IPS DF 6.9 (cell line): Measurements from ENCODE around the gene S100B.

Source experiments
- DNase-seq: peaks from one replicate; pipeline ENCODE4 v3.0.0-alpha.2; 2013; ENCODE audit warnings: low read depth, low spot score
- H3K27ac ChIP-seq: one replicate; pipeline ENCODE4 v1.5.1; 2013; ENCODE audit warnings: low read length, control low read depth
- H3K27me3 ChIP-seq: 2 replicates; pipeline ENCODE4 v1.6.1; 2013; ENCODE audit warnings: mild to moderate bottlenecking, low read length; ENCODE audit not compliant: control insufficient read depth, insufficient read depth
- H3K36me3 ChIP-seq: 2 replicates; pipeline ENCODE4 v1.6.1; 2013; ENCODE audit warnings: low read length; ENCODE audit not compliant: control insufficient read depth, insufficient read depth
- H3K4me1 ChIP-seq: 2 replicates; pipeline ENCODE4 v1.6.1; 2013; ENCODE audit warnings: low read length; ENCODE audit not compliant: control insufficient read depth, insufficient read depth
- H3K4me3 ChIP-seq: 2 replicates; pipeline ENCODE4 v1.5.1; 2013; ENCODE audit warnings: mild to moderate bottlenecking, low read length
- H3K9me3 ChIP-seq: 2 replicates; pipeline ENCODE4 v1.6.1; 2013; ENCODE audit warnings: low read length, inconsistent platforms; ENCODE audit not compliant: control insufficient read depth, insufficient read depth
- WGBS: extraction: QIAGEN DNeasy Blood & Tissue Kit; methylation state at CpG from one replicate; pipeline ENCODE4 v1.1.7; 2013; ENCODE audit warnings: mixed read lengths, missing lambda C conversion rate; ENCODE audit not compliant: insufficient read length, insufficient coverage; 5-methylcytosine and 5-hydroxymethylcytosine counted together

The S100B gene

DNA sequence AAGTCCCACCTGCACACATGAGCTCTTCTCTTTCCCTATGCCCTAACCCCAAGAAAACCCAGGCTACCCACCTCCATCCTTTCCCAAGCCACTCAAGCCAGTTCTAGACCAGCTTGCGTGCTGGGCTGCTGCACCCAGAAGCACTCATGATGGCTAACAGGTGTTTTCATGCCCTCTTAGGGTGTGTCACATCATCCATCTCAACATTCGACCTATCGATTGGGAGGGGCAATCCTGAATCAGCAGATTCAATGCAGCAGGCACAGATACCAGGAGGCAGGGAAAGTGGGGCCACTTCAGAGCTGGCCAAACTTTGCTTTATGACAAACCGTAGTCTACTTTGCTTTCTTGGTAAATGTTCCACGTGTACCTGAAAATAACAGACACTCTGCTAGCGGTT, 24.0 kb upstream of the S100B start:
- no peak for DNase-seq
- no peaks in the 10 kb centered on the region for H3K27me3 ChIP-seq
- no peaks in the 10 kb centered on the region for H3K36me3 ChIP-seq
- no peaks in the 10 kb centered on the region for H3K4me1 ChIP-seq
- WGBS = no CpG with 5 or more reads among the region's 6 CpGs
- peaks cover 2% of the 10 kb centered on the region; the same call in 1 of the 2 replicates for H3K9me3 ChIP-seq
- H3K4me3 ChIP-seq = no peak overlapping the region
- H3K27ac ChIP-seq = no peak overlapping the region

DNA sequence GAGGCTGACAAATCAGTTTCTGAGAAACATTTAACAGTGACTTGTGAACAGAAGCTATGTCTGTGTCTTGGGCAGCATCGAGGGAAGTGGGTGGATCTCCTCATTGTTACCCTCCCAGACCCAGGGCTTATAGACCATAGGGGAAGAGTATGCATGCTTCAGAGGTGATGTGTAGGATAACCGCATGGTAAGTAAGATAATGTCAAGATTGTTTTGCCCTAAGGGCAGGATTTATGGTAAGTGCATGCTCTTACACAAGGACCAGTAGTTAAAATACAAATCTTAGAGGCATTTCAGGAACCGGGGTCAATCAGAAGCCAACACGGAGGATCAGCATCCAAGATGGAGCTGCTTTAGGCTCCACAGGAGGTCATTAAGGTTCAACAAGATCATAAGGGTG, 22.8 kb upstream of the S100B start:
- Histone ChIP-seq H3K27me3 (no peaks in the 10 kb centered on the region), H3K27ac (no peak overlapping the region), H3K4me1 (no peaks in the 10 kb centered on the region), H3K36me3 (no peaks in the 10 kb centered on the region), H3K9me3 (peaks cover 2% of the 10 kb centered on the region; the same call in 1 of the 2 replicates), H3K4me3 (no peak overlapping the region)
- no peak for DNase-seq
- no CpG with 5 or more reads among the region's 4 CpGs for WGBS

DNA sequence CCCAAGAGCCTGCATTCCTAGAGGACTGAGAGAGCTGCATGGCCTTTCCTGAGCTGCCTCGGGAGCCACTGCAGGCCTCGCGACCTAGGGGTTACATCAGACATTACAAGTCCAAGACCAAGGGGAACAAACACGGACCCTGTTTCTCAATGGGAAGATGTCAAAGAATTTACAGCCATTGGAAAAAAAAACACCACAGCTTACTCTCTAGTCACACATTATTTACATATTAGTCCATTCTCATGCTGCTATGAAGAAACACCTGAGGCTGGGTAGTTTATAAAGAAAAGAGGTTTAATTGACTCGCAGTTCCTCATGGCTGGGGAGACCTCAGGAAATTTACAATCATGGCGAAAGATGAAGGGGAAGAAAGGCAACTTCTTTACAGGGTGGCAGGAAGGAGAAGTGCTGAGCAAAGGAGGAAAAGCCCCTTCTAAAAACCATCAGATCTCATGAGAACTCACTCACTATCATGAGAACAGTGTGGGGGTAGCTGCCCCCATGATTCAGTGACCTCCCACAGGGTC, 22.2 kb upstream of the S100B start:
- Histone ChIP-seq H3K27me3 (no peaks in the 10 kb centered on the region), H3K36me3 (no peaks in the 10 kb centered on the region), H3K4me3 (no peak overlapping the region), H3K27ac (no peak overlapping the region), H3K4me1 (no peaks in the 10 kb centered on the region), H3K9me3 (peaks cover 2% of the 10 kb centered on the region; the same call in 1 of the 2 replicates)
- no peak for DNase-seq
- no CpG with 5 or more reads among the region's 6 CpGs for WGBS

DNA sequence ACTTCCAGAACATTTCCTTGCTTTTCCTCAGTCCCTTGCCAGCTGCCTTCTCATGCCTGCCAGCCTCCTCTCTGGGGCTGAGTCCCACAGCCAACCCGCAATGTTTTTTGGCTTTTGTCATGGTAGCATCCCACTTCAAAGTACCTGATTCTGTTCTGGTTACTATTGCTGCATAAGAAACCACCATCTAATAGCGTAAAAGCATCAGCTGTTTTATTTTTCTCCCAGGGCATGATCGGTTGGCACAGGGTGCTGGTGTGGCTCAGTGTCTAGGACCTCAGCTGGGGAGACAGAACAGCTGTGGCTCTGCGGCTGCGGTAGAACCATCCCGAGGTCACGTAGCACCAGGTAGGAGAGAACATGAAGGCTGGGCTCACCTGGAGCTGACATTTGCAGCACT, 21.7 kb upstream of the S100B start:
- Histone ChIP-seq H3K36me3 (no peaks in the 10 kb centered on the region), H3K4me1 (no peaks in the 10 kb centered on the region), H3K27me3 (no peaks in the 10 kb centered on the region), H3K9me3 (peaks cover 2% of the 10 kb centered on the region; the same call in 1 of the 2 replicates), H3K4me3 (no peak overlapping the region), H3K27ac (no peak overlapping the region)
- WGBS = no CpG with 5 or more reads among the region's 7 CpGs
- DNase-seq = no peak

DNA sequence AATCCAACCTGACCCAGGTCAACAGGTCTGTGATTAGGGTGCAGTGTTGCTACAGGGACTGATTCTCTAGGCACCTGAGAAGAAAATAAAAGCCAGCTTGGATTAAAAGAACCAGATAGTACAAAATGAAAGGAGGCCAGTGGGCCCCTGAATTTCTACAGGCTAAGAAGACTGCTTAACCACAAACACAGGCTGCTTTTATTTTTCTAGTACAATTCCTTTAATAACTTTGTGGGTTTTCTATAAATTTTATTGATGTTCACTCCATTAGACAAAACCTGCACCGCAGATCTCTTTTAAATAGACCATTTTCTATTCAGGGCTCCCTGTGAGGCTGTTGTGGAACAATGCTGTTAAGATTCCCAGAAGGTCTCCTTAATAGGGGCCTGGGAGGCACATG, 20.9 kb upstream of the S100B start:
- H3K36me3 ChIP-seq = no peaks in the 10 kb centered on the region
- no peak for DNase-seq
- no peak overlapping the region for H3K27ac ChIP-seq
- peaks cover 2% of the 10 kb centered on the region; the same call in 1 of the 2 replicates for H3K9me3 ChIP-seq
- no peaks in the 10 kb centered on the region for H3K27me3 ChIP-seq
- no CpG with 5 or more reads among the region's 1 CpG for WGBS
- no peak overlapping the region for H3K4me3 ChIP-seq
- no peaks in the 10 kb centered on the region for H3K4me1 ChIP-seq

DNA sequence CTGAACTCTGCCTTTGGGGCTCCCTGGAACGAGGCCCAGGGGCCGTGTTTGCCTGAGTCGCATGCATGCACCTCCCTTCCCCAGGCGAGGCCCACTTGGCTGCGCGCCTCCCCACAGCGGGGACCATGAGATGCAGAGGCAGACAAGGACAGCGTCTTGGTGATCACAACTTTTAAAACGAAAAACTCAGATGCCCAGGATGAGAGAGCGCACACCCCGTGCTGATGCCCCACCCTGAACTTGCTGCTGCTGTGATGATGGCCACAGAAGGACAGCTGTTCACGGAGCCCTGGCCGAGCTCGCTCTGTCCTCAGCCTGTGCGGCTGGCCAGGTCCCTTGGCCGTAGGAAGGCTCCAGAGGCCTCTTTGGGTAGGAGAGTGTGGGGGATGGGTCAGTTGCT, 19.2 kb upstream of the S100B start:
- no peak for DNase-seq
- H3K36me3 ChIP-seq = no peaks in the 10 kb centered on the region
- no peak overlapping the region for H3K4me3 ChIP-seq
- peaks cover 2% of the 10 kb centered on the region; the same call in 1 of the 2 replicates for H3K9me3 ChIP-seq
- no peaks in the 10 kb centered on the region for H3K27me3 ChIP-seq
- WGBS = no CpG with 5 or more reads among the region's 16 CpGs
- H3K27ac ChIP-seq = no peak overlapping the region
- no peaks in the 10 kb centered on the region for H3K4me1 ChIP-seq

DNA sequence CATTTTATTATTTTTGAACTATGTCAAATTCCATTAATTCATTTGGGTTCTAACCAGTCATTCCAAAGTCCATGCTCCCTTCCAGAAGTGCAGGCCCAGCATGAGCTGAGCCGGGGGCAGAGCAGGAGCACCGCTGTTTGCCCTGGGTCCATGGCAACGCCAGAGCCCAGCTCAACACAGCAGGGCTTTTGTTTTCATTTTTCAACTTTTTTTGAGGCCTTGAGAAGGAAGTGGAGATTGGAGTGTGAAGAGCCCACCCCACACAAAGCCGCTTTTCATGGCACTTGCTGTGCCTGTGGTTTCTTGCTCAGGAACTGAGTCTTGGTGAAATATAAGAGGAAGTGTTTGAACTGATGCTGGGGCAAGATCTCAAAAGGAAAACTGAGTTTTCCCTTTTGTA, 17.3 kb upstream of the S100B start:
- Histone ChIP-seq H3K4me3 (no peak overlapping the region), H3K9me3 (peaks cover 2% of the 10 kb centered on the region; the same call in 1 of the 2 replicates), H3K27me3 (no peaks in the 10 kb centered on the region), H3K4me1 (no peaks in the 10 kb centered on the region), H3K27ac (no peak overlapping the region), H3K36me3 (no peaks in the 10 kb centered on the region)
- no peak for DNase-seq
- WGBS = no CpG with 5 or more reads among the region's 4 CpGs

DNA sequence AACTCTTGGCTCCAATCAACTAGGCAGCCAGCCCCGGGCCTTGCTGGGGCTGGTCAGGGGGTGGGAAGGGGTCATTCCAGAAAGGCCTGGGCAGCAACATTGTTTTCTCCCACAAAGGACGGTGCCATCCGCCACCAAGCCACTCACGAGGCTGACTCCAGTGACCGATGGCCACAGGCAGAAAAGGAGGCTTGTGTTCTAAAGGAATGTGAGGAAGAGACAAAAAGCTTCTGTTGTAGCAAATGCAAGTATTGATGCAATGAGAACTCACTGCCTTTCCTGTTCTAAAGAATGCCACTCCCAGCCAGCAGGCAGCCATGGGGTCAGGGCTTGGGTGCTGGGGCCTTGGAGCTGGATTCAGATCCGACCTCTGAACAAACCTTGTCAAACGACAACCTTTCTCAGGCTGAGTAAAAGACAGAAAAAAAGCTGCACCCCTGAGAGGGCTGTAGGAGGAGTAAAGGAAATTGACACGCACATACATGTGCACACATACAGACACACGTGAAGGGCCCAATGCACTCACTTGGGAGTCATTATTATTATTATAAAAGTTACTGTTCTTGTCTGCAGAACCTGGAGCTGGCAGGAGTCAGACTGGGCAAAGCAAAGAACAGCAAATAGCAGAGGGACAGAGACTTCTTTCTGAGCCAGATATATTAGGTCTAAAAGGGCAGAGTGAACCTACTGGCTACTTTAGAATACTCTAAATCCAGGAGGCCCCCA, 16.7 kb upstream of the S100B start:
- Histone ChIP-seq H3K4me1 (no peaks in the 10 kb centered on the region), H3K27me3 (no peaks in the 10 kb centered on the region), H3K4me3 (no peak overlapping the region), H3K27ac (no peak overlapping the region), H3K9me3 (peaks cover 2% of the 10 kb centered on the region; the same call in 1 of the 2 replicates), H3K36me3 (no peaks in the 10 kb centered on the region)
- DNase-seq = no peak
- no CpG with 5 or more reads among the region's 9 CpGs for WGBS

DNA sequence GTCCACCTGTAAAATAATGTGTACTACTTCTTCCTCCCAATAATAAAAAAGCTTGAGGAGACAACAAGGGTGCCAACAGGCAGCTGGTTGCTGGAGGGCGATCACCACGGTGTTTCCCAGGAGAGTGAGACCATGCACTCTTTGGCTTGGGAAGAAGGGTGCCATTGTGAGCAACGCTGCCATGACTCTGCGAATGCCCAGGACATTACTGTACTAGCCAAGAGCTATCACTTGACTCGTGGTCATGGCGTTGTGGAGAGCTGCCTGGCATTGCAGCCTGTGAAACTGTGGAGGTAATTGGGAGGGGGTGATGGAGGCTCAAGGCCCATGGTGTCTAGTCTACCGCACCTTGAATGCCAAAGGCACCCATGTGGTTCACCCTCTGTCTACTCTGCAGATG, 16.0 kb upstream of the S100B start:
- H3K27me3 ChIP-seq = no peaks in the 10 kb centered on the region
- no peak overlapping the region for H3K4me3 ChIP-seq
- no peaks in the 10 kb centered on the region for H3K4me1 ChIP-seq
- DNase-seq = no peak
- no CpG with 5 or more reads among the region's 7 CpGs for WGBS
- H3K36me3 ChIP-seq = no peaks in the 10 kb centered on the region
- H3K9me3 ChIP-seq = peaks cover 2% of the 10 kb centered on the region; the same call in 1 of the 2 replicates
- H3K27ac ChIP-seq = no peak overlapping the region

DNA sequence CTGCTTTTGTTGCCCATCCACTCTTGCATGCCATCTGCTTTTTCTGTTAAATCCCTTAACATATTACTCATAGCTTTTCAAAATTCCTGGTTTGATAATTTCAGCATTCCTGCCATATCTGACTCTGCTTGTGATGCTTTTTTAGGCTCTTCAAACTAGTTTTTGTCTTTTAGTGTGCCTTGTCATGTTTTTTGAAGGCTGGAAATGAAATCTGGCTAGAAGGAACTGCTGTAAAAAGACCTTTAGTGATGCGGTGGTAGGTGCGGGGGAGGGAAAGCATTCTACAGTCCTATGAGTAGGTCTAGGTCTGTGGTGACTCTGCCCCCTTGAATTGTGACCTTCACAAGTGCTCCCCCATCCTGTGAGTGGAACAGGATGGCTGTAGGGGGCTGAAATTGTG, 15.0 kb upstream of the S100B start:
- WGBS = no CpG with 5 or more reads among the region's 2 CpGs
- H3K4me1 ChIP-seq = no peaks in the 10 kb centered on the region
- no peaks in the 10 kb centered on the region for H3K36me3 ChIP-seq
- H3K4me3 ChIP-seq = no peak overlapping the region
- no peaks in the 10 kb centered on the region for H3K27me3 ChIP-seq
- no peak overlapping the region for H3K27ac ChIP-seq
- DNase-seq = no peak
- H3K9me3 ChIP-seq = no peaks in the 10 kb centered on the region
